Non-pigmented ciliary epithelial cell (primary cell): ENCODE measurements around the gene STK10.

Experiments used
- DNase-seq: peaks from one replicate; pipeline ENCODE4 v3.0.0-alpha.2; 2010; ENCODE audit warnings: low read depth

Gene STK10

DNA sequence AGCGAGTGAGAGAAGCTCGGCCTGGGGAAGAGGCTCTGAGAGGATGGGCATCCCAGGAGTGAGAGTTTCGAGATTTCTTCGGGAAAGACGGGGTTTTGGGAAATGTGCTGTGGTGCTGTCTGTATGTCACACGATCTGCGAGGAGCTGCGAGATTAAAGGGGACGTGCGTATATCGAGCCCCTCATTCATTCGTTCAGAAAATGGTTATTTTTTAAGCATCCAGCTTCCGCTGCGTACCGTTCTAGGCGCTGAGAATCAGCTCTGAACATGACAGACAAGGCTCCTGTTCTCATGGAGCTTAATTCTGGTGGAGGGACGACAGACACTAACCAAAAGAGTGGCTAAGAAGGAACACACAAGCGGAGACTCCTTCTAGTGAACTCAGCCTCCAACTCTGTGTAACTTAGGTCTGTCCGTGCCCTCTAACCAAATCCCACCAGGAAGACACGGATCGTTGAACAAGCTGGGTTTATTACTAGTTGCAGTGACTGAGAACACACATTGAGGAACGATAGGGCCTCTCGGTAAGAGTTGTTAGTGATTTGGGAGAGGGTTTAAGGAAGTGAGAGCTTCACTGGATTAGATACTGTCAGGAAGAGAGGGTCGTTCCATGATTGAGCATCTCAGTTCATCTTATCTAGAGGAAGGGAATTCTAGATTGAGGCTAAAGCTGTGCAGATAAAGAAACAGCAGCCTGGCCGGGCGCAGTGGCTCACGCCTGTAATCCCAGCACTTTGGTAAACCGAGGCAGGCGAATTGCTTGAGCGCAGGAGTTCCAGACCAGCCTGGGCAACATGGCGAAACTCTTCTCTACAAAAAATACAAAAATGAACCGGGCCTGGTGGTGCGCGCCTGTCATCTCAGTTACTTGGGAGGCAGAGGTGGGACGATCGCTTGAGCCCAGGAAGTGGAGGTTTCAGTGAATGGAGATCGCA is 180.6 kb downstream of the STK10 start:
- no peak for DNase-seq

DNA sequence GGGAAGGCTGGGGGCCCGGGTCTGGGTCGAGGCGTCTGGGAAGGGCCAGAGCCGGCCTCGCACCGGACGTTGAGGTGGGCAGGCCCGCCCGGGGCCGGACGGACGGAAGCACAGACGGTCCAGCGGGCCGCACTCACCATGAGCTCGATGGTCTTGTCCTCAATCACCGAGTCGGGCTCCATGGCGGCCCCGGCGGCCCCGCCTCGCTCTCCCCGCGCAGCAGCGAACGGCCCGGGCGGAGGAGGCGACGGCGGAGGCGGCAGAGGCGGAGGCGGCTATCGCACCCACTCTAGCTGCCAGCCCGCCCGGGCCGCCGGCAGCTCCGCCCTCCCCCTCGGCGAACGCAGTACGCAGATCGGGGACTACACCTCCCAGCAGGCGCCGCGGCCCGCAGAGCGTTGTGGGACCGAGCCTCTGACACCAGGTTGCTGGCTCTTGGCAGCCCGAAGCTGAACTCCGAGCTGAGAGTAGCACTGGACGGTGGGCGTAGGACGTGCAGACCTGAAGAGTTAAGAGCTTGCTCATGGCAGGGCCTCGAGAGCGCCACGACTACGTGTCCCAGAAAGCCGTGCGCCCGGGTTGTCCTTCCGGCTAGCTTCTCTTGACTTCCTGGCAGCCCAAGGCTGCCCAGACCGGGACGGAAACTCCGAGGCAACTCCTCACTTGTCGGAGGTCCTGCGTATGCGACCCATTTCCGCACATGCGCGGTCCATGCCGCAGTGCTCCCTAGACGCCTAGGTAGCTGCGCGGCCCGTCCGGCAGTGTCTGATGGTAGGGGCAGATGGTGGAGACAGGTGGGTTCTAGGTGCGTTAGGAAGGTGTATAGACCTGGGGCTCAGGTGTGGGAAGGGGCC is 181.5 kb downstream of the STK10 start, which contains the start of gene FBXW11:
Gene FBXW11, minus strand, starts transcription at position 318 of the 854 bp plus-strand sequence. Its CDS starts 136 bp downstream, at position 182.
- DNase-seq = peak; percentile 90

DNA sequence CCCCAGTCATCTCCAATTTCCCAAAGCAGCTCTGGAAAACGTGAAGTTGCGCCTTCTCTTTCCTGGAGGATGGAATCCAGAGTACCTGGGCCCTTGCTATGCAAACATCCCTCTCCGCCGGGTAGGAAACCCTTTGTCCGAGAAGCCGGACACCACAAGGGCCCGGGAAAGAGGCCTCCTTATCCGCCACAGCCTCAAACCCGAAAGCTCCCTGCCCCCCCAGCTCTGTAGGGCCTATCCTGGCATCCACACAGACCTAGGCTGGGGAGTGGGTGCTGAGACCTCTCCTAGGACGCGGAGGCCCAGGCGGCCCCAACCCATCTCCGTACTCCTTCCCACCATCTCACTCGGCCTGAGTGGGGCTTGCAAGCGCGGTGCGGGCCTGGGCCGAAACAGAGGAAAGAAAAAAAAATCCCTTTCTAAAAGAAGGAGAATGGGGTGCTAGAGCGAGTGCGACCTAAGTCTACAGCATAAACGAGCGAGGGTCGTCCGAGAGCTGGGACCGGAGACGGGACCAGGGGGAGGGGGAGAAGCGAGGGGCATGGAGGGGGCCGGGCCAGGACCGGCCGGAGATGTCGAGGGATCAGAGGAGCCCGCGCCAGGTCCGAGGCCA is 182.2 kb downstream of the STK10 start:
- no peak for DNase-seq

DNA sequence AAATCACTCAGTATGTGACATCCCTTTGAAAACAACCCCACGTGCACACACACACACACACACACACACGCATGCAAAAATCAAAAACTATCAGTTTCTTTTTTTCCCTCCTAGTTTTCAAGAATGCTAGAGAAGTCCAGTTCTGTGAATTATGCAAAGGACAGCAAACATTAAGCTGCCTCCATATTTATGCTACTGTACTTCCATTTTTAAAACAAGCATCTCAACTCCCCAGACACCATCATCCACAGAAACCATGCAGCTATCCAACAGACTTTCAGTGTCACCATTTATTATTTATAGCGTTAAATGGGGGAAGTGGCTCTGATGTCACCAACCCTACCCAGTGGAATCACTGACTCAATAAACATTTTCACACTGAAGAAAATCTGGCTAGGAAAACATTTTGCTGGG is 183.2 kb downstream of the STK10 start:
- DNase-seq = no peak

DNA sequence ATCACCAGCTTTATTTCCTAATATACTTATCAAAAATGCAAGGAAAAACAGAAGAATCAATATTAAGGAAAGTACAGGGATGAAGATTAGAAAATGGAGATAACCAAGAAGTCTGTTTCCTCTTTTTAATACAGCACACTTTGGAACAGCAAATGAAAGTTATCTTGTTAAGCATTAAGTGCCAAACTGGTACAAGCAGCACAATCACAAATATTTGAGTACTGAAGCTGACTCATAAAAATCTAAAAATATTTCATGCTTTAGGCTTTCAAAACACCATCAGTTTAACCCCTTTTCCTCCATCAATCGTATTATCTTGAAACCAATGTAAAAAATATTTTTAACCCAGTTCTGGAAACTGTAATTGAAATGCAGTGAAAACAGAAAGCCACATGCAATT is 184.3 kb downstream of the STK10 start:
- DNase-seq = no peak

DNA sequence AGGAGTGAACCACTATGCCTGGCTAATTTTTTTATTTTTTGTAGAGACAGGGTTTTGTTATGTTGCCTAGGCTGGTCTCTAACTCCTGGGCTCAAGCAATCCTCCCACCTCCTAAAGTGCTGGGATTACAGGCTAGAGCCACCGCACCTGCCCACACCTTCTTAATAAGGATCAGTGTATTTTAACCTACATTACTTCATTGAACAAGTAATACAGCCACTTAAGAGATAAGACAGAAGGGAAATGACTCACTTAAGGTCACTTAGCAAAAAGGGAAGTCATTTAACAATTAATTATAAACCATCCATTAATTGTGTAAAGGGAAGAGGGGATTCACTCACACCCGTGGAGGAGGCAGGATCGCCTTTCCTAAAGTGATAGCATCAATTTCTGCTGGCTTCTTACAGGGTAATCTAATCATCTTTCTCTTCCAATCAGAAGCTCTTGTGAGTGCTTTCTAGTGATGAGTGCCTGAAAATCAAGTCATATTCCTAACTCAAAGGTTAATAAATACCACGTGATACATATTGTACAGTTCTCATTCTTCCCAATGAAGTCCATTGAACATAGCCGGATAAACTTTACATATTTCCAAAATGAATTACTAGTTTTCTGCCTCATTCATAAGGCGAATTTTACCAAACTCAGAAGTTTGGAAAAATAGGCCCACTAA is 185.0 kb downstream of the STK10 start:
- DNase-seq = no peak

DNA sequence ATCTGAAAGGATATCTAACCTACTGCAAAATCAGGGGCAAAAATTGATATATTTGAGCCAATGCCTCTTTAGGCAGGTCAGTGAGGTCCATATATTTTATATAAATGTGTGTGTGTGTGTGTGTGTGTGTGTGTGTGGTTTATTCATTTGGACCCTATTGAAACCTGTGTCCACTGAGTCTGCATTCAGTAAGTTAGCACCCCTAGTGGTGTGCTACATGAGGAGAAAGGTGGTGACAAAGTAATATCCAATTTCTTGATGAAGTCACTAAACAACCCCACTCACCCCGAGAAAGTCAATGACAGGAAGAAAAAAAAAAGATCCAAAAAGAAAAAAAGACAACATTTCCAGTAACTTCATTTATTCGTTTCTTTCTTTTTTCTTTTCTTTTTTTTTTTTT is 185.7 kb downstream of the STK10 start:
- no peak for DNase-seq

DNA sequence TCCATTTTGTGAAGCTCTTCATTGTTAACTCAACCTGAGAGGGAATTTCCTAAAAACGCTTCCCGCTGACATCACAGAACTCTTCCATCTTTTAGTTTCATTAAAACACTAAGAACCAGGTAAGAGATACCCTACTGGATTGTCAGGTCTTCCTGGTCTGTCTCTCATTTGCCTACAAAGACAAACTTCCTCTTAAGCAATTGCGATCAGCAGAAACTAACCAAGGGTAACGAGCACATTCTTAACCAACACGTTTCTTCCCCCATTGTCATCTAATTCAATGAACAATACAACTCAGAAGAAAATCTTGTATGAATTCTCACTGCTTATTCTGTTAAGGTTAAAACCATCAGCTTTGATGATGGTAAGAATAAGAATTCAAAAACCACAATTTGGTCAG is 188.1 kb downstream of the STK10 start:
- no peak for DNase-seq

DNA sequence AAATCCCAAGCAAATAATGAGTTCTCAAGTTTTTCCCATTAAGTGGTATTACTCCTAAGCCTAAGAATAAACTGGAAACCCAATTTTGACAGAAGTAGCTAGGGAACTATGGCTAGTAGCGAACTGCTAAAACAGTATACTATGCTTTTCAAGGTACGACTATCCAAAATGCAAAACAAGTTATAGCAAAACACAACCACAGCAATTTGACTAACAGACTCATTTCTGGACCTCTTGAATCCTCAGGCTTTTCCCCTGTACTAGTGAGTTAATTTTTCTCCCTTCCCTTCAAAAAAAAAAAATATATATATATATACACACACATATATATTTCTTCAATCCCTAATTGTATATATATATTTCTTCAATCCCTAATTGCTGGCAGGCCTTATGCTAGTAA is 188.9 kb downstream of the STK10 start:
- DNase-seq = no peak

DNA sequence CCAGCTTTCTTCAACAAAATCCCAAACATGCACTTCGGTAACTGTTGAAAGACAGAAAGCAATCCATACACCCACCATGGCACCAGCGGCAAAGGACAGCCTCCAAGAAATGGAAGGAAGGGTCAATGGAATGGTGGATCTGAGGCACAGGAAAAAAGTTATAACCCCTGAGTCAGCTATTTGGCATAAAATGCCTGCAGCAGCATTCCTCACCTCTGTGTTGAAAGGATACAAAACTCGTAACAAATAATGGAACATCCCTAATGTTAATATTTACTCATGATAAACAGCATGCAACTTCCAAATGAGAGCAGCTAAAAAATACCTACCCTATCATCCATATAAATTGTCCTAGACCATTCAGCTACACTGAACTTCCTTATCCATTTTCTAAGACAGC is 191.0 kb downstream of the STK10 start:
- no peak for DNase-seq

DNA sequence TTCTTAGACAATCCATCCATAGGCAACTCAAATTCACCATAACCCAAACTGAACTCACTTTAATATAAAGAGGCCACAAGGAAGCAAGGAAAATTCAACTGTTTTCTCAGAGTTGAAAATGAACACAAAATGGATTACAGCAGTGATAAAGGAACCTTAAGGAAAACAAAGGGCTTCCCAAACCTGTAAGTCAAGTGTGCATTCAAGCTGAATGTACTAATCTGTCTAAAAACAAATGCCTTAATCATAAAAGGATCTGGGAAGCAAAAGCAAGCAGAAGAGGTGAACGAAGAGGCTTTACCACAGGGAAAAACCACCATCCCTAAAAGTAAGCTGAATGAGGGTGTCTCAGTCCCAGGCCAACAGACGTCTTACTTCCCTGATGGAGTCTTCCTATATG is 195.2 kb downstream of the STK10 start:
- no peak for DNase-seq

DNA sequence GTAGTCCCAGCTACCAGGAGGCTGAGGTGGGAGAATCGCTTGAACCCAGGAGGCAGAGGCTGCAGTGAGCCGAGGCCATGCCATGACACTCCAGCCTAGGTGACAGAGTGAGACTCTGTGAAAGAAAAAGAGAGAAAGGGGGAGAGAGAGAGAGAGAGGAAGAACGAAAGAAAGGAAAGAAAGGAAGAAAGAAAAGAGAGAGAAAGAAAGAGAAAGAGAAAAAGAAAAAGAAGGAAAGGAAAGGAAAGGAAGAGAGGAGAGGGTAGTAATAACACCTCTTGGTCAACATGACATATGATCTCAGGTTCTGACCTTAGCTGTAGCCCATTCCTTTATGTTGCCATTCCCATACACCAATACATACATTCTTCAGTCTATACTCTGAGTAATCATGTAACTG is 195.7 kb downstream of the STK10 start:
- DNase-seq = no peak
